ENCODE measurements around the gene TEX48.

DNA sequence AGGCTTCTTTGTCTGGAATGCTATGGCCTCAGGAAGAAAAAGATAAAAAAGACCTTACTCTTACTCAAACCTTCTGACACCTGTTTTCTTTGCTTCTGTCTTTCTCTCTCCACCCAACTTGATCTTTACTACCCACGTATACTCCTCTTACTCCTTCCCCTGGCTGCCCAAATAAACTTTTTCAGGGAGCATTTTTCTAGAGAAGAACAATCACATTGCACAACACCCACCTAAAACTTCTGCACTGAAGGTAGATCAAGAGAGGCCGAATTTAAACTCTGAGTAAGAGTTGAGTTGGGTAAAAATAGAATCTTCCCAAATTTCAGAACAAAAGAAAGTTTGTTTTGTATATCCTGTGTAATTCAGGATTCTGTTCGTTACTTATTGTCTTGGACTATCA, 3.9 kb downstream of the TEX48 start:
- TF ChIP-seq, protein P1, sequence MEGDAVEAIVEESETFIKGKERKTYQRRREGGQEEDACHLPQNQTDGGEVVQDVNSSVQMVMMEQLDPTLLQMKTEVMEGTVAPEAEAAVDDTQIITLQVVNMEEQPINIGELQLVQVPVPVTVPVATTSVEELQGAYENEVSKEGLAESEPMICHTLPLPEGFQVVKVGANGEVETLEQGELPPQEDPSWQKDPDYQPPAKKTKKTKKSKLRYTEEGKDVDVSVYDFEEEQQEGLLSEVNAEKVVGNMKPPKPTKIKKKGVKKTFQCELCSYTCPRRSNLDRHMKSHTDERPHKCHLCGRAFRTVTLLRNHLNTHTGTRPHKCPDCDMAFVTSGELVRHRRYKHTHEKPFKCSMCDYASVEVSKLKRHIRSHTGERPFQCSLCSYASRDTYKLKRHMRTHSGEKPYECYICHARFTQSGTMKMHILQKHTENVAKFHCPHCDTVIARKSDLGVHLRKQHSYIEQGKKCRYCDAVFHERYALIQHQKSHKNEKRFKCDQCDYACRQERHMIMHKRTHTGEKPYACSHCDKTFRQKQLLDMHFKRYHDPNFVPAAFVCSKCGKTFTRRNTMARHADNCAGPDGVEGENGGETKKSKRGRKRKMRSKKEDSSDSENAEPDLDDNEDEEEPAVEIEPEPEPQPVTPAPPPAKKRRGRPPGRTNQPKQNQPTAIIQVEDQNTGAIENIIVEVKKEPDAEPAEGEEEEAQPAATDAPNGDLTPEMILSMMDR (IDR thresholded peaks at IDR 0.05) = no peak
- TF ChIP-seq POLR2A (IDR thresholded peaks at IDR 0.05) = no peak

Measured in uterus (tissue), 2 donors.